Transverse colon (tissue), 3 donors: ENCODE data around the gene VSTM2L.

Source experiments
- CTCF ChIP-seq, 5 experiments: fragments of 200-600 bp in 3 of 5; fragments of 450-650 bp in 2 of 5; sonication (generic) in 3 of 5; IDR thresholded peaks; 1 replicate in 2 of 5; 2 replicates in 3 of 5; pipeline ENCODE4 v1.5.1; 2016 to 2017; ENCODE audit warnings: antibody characterized with exemption in 5 of 5, inconsistent platforms in 3 of 5, mild to moderate bottlenecking in 2 of 5, moderate library complexity in 1 of 5
- EP300 ChIP-seq: sonication (generic); formaldehyde crosslinking; IDR thresholded peaks from one replicate; pipeline ENCODE4 v1.6.1; 2017; ENCODE audit warnings: antibody characterized with exemption, low read depth
- POLR2A ChIP-seq: fragments of 450-650 bp; IDR thresholded peaks from one replicate; pipeline ENCODE4 v1.6.1; 2016; ENCODE audit warnings: antibody characterized with exemption, mild to moderate bottlenecking, moderate library complexity

GRCh38 chr20:37888641-37889040, 14.3 kb upstream of the VSTM2L start:
- TF ChIP-seq CTCF (IDR thresholded peaks at IDR 0.05) (no peak), POLR2A (no peak), EP300 (no peak)
